DND-41 (cell line): ENCODE data around the gene FAM237B.
"Not testable (repeated sequence)": the region's sequence is repeated elsewhere in the genome, so short reads cannot be mapped to it uniquely, and the experiment has no call there.

Experiments used
- EZH2 ChIP-seq: IDR thresholded peaks from 3 replicates; pipeline ENCODE4 v1.6.1; 2012; ENCODE audit warnings: borderline replicate concordance, low read depth, mild to moderate bottlenecking, moderate library complexity, low read length, inconsistent platforms; ENCODE audit not compliant: severe bottlenecking
- TF ChIP-seq, protein P1 (sequence below): IDR thresholded peaks from 2 replicates; pipeline ENCODE4 v1.5.1; 2012; ENCODE audit warnings: borderline replicate concordance, low read length, moderate library complexity, mild to moderate bottlenecking; ENCODE audit not compliant: poor library complexity, severe bottlenecking; ENCODE audit errors: extremely low read depth

- TF ChIP-seq, protein P1, sequence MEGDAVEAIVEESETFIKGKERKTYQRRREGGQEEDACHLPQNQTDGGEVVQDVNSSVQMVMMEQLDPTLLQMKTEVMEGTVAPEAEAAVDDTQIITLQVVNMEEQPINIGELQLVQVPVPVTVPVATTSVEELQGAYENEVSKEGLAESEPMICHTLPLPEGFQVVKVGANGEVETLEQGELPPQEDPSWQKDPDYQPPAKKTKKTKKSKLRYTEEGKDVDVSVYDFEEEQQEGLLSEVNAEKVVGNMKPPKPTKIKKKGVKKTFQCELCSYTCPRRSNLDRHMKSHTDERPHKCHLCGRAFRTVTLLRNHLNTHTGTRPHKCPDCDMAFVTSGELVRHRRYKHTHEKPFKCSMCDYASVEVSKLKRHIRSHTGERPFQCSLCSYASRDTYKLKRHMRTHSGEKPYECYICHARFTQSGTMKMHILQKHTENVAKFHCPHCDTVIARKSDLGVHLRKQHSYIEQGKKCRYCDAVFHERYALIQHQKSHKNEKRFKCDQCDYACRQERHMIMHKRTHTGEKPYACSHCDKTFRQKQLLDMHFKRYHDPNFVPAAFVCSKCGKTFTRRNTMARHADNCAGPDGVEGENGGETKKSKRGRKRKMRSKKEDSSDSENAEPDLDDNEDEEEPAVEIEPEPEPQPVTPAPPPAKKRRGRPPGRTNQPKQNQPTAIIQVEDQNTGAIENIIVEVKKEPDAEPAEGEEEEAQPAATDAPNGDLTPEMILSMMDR = not testable (repeated sequence)
- TF ChIP-seq EZH2 = not testable (repeated sequence)
These were observed 28.9 kb upstream of the FAM237B start for GRCh38 chr7:90350032-90350431.
